CD14-positive monocyte (primary cell): Measurements from ENCODE around the gene DDA1. TPM values are rescaled to one million over a fixed set of nuclear protein-coding genes. Genes with fewer than 3 reads are reported as not detected.

Experiments used
- DNase-seq, 3 donors: peaks; one replicate each; pipeline ENCODE4 v3.0.0-alpha.2; 2011 to 2022
- H2AFZ ChIP-seq: 2 replicates; pipeline ENCODE4 v1.6.0; 2012; ENCODE audit warnings: mild to moderate bottlenecking, low read depth, low read length, inconsistent platforms; ENCODE audit not compliant: insufficient read depth, poor library complexity, severe bottlenecking
- H3K27ac ChIP-seq, 2 donors: 1 replicate in 1 of 2; 2 replicates in 1 of 2; pipeline ENCODE4 v1.5.1; 2012 to 2013; ENCODE audit warnings: low read length in 2 of 2, control low read depth in 1 of 2, inconsistent platforms in 1 of 2, low read depth in 1 of 2, mild to moderate bottlenecking in 1 of 2
- H3K27me3 ChIP-seq, 2 donors: one replicate each; pipeline versions ENCODE4 v1.6.0 to v1.6.1; 2011 to 2013; ENCODE audit warnings: low read length in 2 of 2; ENCODE audit not compliant: control insufficient read depth in 2 of 2, insufficient read depth in 2 of 2
- H3K36me3 ChIP-seq, 2 donors: replicated peaks in 1 of 2; 1 replicate in 1 of 2; 2 replicates in 1 of 2; pipeline versions ENCODE4 v1.5.1 to v1.6.1; 2012 to 2013; ENCODE audit warnings: low read length in 2 of 2, control low read depth in 1 of 2, inconsistent platforms in 1 of 2, mild to moderate bottlenecking in 1 of 2; ENCODE audit not compliant: insufficient read depth in 2 of 2, control insufficient read depth in 1 of 2
- H3K4me1 ChIP-seq, 2 donors: 1 replicate in 1 of 2; 2 replicates in 1 of 2; pipeline versions ENCODE4 v1.5.1 to v1.6.1; 2012 to 2013; ENCODE audit warnings: low read length in 2 of 2, control low read depth in 1 of 2, inconsistent platforms in 1 of 2, mild to moderate bottlenecking in 1 of 2, moderate library complexity in 1 of 2; ENCODE audit not compliant: insufficient read depth in 2 of 2, control insufficient read depth in 1 of 2
- H3K4me2 ChIP-seq: replicated peaks from 2 replicates; pipeline ENCODE3; 2012; ENCODE audit warnings: low read length, moderate library complexity, mild to moderate bottlenecking; ENCODE audit not compliant: poor library complexity, severe bottlenecking; ENCODE audit errors: extremely low read depth
- H3K4me3 ChIP-seq, 3 experiments: fragments of 200-600 bp in 1 of 3; sonication (generic) in 1 of 3; replicated peaks in 1 of 3; 1 replicate in 2 of 3; 2 replicates in 1 of 3; pipeline ENCODE4 v1.5.1; 2011 to 2013; ENCODE audit warnings: low read length in 3 of 3, mild to moderate bottlenecking in 3 of 3, control low read depth in 2 of 3, low read depth in 2 of 3, inconsistent platforms in 1 of 3, moderate library complexity in 1 of 3
- H3K79me2 ChIP-seq: 2 replicates; pipeline ENCODE4 v1.6.0; 2012; ENCODE audit warnings: mild to moderate bottlenecking, control low read depth, inconsistent platforms, low read length, moderate library complexity; ENCODE audit not compliant: insufficient read depth
- H3K9ac ChIP-seq: 2 replicates; pipeline ENCODE4 v1.6.0; 2017; ENCODE audit warnings: low read length, mild to moderate bottlenecking; ENCODE audit not compliant: insufficient read depth, poor library complexity, severe bottlenecking
- H3K9me3 ChIP-seq, 2 donors: replicated peaks in 1 of 2; 1 replicate in 1 of 2; 2 replicates in 1 of 2; pipeline versions ENCODE4 v1.5.1 to v1.6.1; 2012 to 2013; ENCODE audit warnings: low read length in 2 of 2, control low read depth in 1 of 2; ENCODE audit not compliant: control insufficient read depth in 1 of 2, insufficient read depth in 1 of 2
- H4K20me1 ChIP-seq: 2 replicates; pipeline ENCODE4 v1.6.0; 2012; ENCODE audit warnings: mild to moderate bottlenecking, low read length, control low read depth, moderate library complexity; ENCODE audit not compliant: insufficient read depth
- H3K27ac Mint-ChIP-seq, 7 donors: one replicate each; pipeline ENCODE4 v1.8.0; 2020; ENCODE audit warnings: mild to moderate bottlenecking in 7 of 7, mixed read lengths in 7 of 7, moderate library complexity in 6 of 7, inconsistent platforms in 2 of 7
- H3K27me3 Mint-ChIP-seq, 3 donors: one replicate each; pipeline ENCODE4 v1.8.0; 2021 to 2022; ENCODE audit warnings: low read depth in 3 of 3, mild to moderate bottlenecking in 3 of 3, mixed read lengths in 3 of 3, moderate library complexity in 3 of 3, inconsistent platforms in 1 of 3
- H3K36me3 Mint-ChIP-seq, 2 donors: one replicate each; pipeline ENCODE4 v1.8.0; 2020; ENCODE audit warnings: mixed read lengths in 2 of 2, inconsistent platforms in 1 of 2, mild to moderate bottlenecking in 1 of 2
- H3K4me1 Mint-ChIP-seq: one replicate; pipeline ENCODE4 v1.8.0; 2020; ENCODE audit warnings: mild to moderate bottlenecking, mixed read lengths
- H3K4me3 Mint-ChIP-seq, 2 donors: one replicate each; pipeline ENCODE4 v1.8.0; 2020; ENCODE audit warnings: mild to moderate bottlenecking in 2 of 2, mixed read lengths in 2 of 2, moderate library complexity in 1 of 2
- H3K9me3 Mint-ChIP-seq, 7 donors: one replicate each; pipeline ENCODE4 v1.8.0; 2020 to 2022; ENCODE audit warnings: mixed read lengths in 7 of 7, mild to moderate bottlenecking in 6 of 7, moderate library complexity in 6 of 7, inconsistent platforms in 2 of 7
- WGBS: methylation state at CpG from one replicate; pipeline ENCODE4 v1.1.5; 2013; ENCODE audit warnings: missing lambda C conversion rate; ENCODE audit not compliant: insufficient coverage; 5-methylcytosine and 5-hydroxymethylcytosine counted together
- intact Hi-C, 2 donors: fragments of 100-400 bp; cut with micrococcal nuclease; formaldehyde crosslinking; loops; one replicate each; pipeline versions ENCODE4 v1.15.0 to v1.15.1; 2023
- polyA plus RNA-seq, 3 donors: library from polyadenylated mRNA; depleted of rRNA in 1 of 3; unstranded in 2 of 3; stranded (reverse) in 1 of 3; fragments of 300-500 nt in 2 of 3; fragments of >200 nt in 1 of 3; fragmentation: Illumina TruSeq in 2 of 3; gene quantifications; 1 replicate in 2 of 3; 2 replicates in 1 of 3; pipeline ENCODE4 v1.2.3, GENCODE V29; 2012 to 2021
- TF ChIP-seq, protein P1 (sequence below): fragments of 200-600 bp; IDR thresholded peaks from one replicate; pipeline ENCODE4 v1.8.0; 2022; ENCODE audit warnings: antibody characterized with exemption, mild to moderate bottlenecking

DDA1 gene
- polyA plus RNA-seq, 3 donors, result 22.5 to 49.5 (median 23.8) TPM

DNA sequence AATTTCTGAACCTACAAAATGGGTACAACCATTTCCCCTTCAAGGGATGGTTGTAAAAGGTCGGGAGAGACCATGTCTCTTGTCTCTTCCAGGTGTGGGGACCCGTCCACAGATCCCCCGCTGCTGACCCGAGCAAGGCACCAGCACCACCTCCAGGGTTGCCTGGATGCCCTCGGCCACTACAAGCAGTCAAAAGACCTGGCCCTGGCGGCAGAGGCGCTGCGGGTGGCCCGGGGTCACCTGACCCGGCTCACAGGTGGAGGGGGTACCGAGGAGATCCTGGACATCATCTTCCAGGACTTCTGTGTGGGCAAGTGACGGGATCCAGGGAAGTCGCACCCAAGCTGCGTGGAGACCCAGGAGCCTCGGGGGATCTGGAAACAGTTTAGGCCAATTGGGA, 32.0 kb downstream of the DDA1 start:
- Histone ChIP-seq H3K27ac (no peak overlapping the region), H3K9ac (no peak overlapping the region), H3K4me3 (no peak overlapping the region), H4K20me1 (no peaks in the 10 kb centered on the region), H3K9me3 (no peaks in the 10 kb centered on the region), H3K36me3 (peaks cover 4 to 6% of the 10 kb centered on the region in 2 donors), H3K79me2 (peaks cover 5% of the 10 kb centered on the region), H3K4me1 (peaks cover 19 to 28% of the 10 kb centered on the region in 2 donors), H3K27me3 (no peaks in the 10 kb centered on the region), H3K4me2 (no peak overlapping the region), H2AFZ (no peak overlapping the region)
- no peak overlapping the region for H3K4me3 Mint-ChIP-seq
- no peaks in the 10 kb centered on the region for H3K9me3 Mint-ChIP-seq
- H3K27ac Mint-ChIP-seq, result no peak overlapping the region
- WGBS, result 97% methylated on average over 14 of the region's 15 CpGs
- H3K4me1 Mint-ChIP-seq, result peaks cover 21% of the 10 kb centered on the region
- peaks cover 0 to 3% (median 1%) of the 10 kb centered on the region in 3 donors for H3K27me3 Mint-ChIP-seq
- peaks cover 9 to 17% of the 10 kb centered on the region in 2 donors for H3K36me3 Mint-ChIP-seq
- intact Hi-C loops, result no loop called here
- TF ChIP-seq, protein P1, sequence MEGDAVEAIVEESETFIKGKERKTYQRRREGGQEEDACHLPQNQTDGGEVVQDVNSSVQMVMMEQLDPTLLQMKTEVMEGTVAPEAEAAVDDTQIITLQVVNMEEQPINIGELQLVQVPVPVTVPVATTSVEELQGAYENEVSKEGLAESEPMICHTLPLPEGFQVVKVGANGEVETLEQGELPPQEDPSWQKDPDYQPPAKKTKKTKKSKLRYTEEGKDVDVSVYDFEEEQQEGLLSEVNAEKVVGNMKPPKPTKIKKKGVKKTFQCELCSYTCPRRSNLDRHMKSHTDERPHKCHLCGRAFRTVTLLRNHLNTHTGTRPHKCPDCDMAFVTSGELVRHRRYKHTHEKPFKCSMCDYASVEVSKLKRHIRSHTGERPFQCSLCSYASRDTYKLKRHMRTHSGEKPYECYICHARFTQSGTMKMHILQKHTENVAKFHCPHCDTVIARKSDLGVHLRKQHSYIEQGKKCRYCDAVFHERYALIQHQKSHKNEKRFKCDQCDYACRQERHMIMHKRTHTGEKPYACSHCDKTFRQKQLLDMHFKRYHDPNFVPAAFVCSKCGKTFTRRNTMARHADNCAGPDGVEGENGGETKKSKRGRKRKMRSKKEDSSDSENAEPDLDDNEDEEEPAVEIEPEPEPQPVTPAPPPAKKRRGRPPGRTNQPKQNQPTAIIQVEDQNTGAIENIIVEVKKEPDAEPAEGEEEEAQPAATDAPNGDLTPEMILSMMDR, result no peak
- DNase-seq, result no peak

GRCh38 chr19:17341845-17342244, 32.5 kb downstream of the DDA1 start:
- intact Hi-C loops, result no loop called here
- Mint-ChIP-seq H3K4me1 (peaks cover 17% of the 10 kb centered on the region), H3K27ac (no peak overlapping the region), H3K9me3 (no peaks in the 10 kb centered on the region), H3K36me3 (peaks cover 9 to 17% of the 10 kb centered on the region in 2 donors), H3K4me3 (no peak overlapping the region), H3K27me3 (peaks cover 1 to 3% (median 3%) of the 10 kb centered on the region in 3 donors)
- H3K79me2 ChIP-seq, result peaks cover 5% of the 10 kb centered on the region
- no peaks in the 10 kb centered on the region for H3K9me3 ChIP-seq
- no peaks in the 10 kb centered on the region for H4K20me1 ChIP-seq
- no peak overlapping the region for H2AFZ ChIP-seq
- TF ChIP-seq, protein P1, result no peak
- H3K36me3 ChIP-seq, result peaks cover 4 to 6% of the 10 kb centered on the region in 2 donors
- H3K4me1 ChIP-seq, result peaks cover 17 to 25% of the 10 kb centered on the region in 2 donors
- DNase-seq, result no peak
- no CpG with 5 or more reads among the region's 7 CpGs for WGBS
- no peaks in the 10 kb centered on the region for H3K27me3 ChIP-seq
- no peak overlapping the region for H3K27ac ChIP-seq
- no peak overlapping the region for H3K4me2 ChIP-seq
- no peak overlapping the region for H3K9ac ChIP-seq
- H3K4me3 ChIP-seq, result no peak overlapping the region
